Myocyte (in vitro differentiated cells): ENCODE data around the gene TPSAB1. TPM values are rescaled to one million over a fixed set of nuclear protein-coding genes. Genes with fewer than 3 reads are reported as not detected.
"Not testable (repeated sequence)": the region's sequence is repeated elsewhere in the genome, so short reads cannot be mapped to it uniquely, and the experiment has no call there.

Source experiments
- DNase-seq: peaks from one replicate; pipeline ENCODE4 v3.0.0-alpha.2; 2012; ENCODE audit warnings: low read depth
- total RNA-seq: library from RNA; depleted of rRNA; stranded (reverse); fragments of >200 nt; gene quantifications from 2 replicates; pipeline ENCODE4 v1.2.3, GENCODE V29; 2014

The TPSAB1 gene
- total RNA-seq, 1 donor from 2014 or later: not detected

GRCh38 chr16:1263591-1264344, 23.3 kb downstream of the TPSAB1 start:
- no peak for DNase-seq

GRCh38 chr16:1264345-1265089, 24.0 kb downstream of the TPSAB1 start:
- DNase-seq: no peak

GRCh38 chr16:1265090-1265630, 24.7 kb downstream of the TPSAB1 start:
- DNase-seq: no peak

DNA sequence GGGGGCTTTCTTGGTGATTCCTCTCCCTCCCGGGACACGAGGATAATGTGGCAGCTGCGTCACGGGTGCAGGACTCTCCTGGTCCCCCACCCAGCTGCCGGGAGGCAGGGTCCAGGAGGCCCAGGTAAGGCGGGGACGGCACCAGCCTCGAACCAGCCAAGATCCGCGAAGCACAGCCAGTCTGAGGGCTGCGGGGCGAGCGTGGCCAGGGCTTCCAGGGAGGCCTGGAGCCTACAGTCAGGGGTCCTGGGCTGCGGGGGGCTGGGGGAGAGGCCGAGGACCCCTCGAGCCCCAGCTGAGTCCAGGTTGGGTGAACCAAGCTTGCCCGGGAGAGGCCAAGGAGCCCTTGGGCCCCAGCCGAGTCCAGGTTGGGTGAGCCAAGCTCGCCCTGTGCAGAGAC, 25.3 kb downstream of the TPSAB1 start:
- no peak for DNase-seq

GRCh38 chr16:1269418-1269817, 28.9 kb downstream of the TPSAB1 start:
- DNase-seq: not testable (repeated sequence)

- DNase-seq: no peak
Observed at GRCh38 chr16:1271380-1271723, 30.8 kb downstream of the TPSAB1 start.

DNA sequence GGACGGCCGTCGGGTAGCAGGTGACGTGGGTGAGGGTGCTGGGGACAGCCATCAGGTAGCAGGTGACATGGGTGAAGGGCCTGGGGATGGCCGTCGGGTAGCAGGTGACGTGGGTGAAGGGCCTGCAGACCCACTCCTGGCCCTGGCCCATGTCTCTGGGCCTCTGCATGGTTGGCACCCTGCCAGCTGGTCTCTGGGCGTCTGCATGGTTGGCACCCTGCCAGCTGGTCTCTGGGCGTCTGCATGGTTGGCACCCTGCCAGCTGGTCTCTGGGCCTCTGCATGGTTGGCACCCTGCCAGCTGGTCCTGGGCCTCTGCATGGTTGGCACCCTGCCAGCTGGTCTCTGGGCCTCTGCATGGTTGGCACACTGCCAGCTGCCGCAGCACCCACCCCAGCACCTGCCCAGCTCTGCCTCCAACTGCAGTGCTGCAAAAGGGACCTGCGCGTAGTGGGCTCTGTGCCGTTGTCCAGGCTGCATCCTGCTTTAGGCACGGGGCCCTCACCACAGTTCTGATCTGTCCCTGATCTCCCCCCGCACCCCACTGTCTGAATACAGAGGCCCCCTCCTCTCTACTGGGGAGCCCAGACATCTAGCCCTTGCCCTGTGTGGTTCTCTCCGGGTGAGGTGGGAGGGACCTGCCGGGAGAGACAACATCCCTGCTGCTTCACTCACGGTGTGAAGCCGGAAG, 31.4 kb downstream of the TPSAB1 start:
- not testable (repeated sequence) for DNase-seq

DNA sequence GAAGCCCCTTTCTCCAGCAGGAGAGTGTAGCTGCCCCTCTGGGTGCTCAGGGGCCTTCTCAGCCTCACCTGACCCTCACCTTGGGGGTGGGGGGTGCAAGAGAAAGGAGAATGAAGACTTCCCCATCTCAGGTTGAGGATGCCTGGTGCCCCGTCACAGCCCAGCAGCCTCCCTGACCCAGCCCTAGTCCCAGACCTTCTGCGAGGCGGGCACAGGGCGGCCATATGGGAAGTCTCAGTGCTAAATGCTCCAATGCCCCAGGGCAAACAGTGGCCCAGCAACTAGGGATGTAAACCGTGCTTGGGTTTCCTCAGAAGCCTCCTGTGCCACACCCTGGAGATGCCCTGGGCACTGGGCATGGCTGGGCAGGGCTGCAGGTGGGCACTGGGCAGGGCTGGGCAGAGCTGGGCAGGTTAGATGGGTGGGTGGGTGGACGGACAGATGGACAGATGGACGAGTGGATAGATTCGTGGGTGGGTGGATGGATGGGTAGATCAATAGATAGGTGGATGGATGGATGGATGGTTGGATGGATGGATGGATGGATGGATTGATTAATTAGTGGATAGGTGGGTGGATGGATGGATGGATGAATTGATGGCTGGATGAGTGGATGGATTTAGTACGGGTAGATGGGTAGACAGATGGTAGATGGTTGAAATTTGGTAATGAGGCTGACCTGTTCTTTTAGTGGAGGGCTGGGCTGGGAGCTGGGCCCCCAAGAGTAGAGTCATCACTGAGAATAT, 32.1 kb downstream of the TPSAB1 start:
- DNase-seq: no peak

GRCh38 chr16:1273816-1274215, 33.3 kb downstream of the TPSAB1 start:
- DNase-seq: no peak

GRCh38 chr16:1274767-1275166, 34.3 kb downstream of the TPSAB1 start:
- no peak for DNase-seq

- peak; percentile 52 for DNase-seq
Observed at GRCh38 chr16:1275791-1276579, 35.5 kb downstream of the TPSAB1 start.

DNA sequence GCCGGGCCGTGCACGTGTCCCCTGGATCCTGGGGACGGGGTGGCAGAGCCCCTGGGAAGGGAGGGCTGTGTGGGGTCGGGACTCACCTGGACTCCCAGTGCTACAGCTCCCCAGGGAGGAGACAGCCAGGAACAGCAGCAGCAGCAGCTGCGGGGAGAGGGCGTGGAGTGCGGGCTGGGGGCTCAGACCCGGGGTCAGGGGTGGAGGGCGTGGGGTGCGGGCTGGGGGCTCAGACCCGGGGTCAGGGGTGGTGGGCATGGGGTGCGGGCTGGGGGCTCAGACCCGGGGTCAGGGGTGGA, 36.0 kb downstream of the TPSAB1 start:
- DNase-seq: no peak

- DNase-seq: no peak
Observed at GRCh38 chr16:1277151-1277598, 36.7 kb downstream of the TPSAB1 start.

GRCh38 chr16:1277617-1278282, 37.2 kb downstream of the TPSAB1 start:
- no peak for DNase-seq

DNA sequence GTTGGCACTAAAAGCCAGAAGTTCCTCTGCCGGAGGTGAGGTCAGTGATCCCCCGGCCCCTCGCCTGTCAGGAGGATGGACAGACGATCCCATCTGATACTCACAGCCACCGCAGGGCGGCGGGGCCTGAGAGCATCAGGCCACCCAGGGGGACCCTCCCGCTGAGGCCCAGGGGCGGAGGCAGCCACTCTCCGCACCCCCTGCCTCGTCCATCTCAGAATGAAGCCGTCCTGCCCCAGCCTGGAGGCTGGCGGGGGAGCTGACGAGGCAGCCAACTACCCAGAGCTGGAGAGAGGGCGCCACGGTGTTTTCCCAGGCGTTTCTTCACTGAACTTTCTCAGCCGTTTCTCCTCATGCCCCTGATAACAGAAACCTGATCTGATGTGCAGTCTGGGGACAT, 38.0 kb downstream of the TPSAB1 start:
- DNase-seq: no peak

DNA sequence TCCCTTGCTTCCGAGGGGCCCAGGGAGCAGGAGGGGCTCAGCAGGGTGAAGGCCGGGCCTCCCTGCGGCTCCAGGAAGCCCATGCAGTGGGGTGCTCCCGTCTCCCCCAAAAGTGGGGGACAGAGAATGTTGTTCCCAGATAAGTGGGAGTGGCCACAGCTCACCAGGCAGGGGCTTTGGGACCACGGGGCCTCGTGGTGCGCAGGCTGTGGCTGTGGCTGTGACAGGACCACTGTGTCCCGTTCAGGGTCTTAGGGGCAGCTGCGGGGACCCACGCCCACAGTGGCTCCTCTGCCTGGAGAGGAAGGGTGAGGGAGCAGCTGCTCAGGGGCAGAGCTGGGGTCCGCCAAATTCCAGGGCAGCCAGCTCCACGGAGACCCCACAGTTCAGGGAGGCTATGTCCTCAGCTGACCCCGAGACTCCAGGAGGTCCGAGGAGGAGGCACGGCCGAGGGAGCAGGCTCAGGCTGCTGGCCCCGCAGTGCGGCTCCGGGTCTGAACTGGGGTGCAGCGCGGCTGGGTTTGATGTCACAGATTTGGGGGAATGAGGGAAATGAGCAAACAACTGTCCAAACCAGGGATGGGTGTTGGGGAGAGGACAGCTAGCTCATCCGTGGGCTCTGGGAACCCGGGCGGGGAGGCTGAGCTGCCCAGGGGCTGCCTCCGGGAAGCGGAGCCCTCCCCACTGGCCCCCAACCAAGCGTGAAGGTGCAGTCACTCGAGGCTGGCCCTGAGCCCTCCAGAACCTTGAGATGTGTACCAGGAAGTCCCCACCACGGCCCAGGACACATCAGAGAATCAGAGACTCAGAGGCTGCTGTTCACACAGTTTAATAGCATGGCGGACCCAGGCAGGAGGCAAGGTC, 38.8 kb downstream of the TPSAB1 start:
- no peak for DNase-seq

DNA sequence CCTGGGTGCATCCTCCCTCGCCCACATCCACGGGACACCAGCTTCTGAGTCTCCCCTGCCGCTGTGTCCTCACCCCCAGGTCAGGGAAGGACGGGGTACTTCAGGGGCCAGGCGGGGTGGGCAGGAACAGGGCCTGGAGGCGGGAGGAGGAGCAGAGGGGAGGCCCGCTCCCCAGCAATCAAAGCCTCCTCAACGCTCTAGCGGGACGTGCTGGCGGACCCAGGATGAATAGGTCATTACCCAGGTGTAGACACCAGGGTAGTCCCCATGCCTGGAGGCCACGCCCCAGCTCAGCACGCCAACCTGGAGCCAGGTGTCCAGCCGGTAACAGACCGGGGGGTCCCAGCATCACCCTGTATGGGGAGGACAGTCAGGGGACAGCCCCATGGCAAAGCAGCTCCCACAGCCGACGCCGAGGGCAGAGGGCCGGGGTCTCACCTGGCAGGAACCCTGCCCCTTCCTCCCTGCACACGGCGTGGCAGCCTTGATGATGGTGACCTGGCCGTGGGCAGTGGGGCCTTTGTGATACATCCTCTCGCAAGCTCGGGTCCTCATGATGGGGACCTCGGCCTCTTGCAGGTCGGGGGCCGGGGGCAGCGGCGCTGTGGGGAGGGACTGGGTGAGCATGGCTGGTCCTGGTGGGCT, 39.6 kb downstream of the TPSAB1 start:
- no peak for DNase-seq

- no peak for DNase-seq
Observed at GRCh38 chr16:1280783-1281182, 40.3 kb downstream of the TPSAB1 start.

- DNase-seq: no peak
Observed at GRCh38 chr16:1281517-1281916, 41.0 kb downstream of the TPSAB1 start.
